Globus pallidus (tissue), 1 donor: ENCODE data around the gene OSBPL5.
A peak's percentile ranks its signal among the peaks of the same experiment; 100 is the strongest.

Experiments used
- DNase-seq: peaks from one replicate; pipeline ENCODE4 v3.0.0-alpha.2; 2015; ENCODE audit warnings: low spot score

The OSBPL5 gene

DNA sequence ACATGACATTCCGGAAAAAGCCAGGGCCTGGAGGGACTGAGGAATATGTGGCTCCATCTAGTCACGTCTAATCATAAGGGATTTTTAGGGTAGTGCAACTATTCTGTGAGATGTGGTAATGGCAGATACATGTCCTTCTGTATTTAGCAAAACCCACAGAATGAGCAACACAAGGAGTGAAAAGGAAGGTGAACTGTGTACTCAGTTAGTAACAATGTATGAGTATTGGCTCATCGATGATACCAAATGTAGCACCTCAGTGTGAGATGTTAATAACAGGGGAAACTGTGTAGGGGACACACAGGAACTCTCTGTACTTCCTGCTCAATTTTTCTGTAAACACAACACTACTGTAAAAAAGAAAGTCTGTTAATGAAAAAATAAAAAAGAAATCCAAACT is 65.9 kb downstream of the OSBPL5 start:
- no peak for DNase-seq

DNA sequence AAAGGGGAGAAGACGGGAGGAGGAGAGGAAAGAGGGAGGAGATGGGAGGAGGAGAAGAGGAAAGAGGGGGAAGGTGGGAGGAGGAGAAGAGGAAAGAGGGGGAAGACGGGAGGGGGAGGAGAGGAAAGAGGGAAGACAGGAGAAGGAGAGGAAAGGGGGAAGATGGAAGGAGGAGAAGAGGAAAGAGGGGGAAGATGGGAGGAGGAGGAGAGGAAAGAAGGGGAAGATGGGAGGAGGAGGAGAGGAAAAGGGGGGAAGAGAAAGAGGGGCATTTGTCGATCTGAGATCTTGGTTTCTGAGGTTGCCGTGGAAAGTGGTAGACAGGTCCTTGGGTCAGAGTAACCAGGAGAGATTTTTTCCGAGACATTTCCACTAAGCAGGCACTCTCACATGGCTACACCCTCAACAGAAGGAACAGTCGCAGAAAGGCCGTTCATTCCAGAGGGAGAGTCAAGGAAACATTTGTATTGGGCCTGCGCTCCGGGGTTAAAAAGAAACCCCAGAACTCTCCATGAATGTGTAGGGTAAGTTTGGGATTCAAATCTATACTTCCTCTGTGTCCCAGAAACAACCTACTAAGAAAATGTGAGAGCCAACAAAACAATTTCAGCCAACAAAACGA is 68.1 kb downstream of the OSBPL5 start:
- DNase-seq: no peak

DNA sequence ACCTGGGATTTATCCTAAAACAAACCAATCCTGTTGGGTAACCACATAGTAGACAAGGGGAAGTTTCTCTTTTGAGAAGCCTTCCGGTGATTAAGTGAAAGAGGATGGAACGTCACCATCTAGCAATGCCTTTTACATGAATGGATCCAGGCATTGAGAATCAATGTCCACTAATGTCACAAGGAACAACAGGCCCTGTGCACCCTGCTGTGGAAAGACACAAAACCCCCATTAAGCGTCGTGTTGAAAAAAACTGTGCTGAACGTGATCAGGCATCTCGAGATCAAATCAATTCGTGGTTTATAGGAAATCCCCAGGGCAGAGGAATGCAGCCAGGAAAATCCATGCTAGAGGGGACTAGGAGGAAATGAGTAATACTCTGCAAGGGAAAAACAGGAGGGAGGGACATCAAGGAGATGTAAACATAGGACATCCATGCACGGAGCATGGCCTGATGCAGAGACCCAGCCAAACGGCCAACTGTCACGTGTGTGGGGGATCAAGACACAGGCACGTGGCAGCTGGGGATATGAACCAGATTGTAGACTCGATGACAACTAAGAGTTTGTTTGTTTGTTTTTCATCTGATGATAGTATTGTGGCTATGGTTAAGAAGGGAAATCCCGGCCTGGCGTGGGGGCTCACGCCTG is 69.3 kb downstream of the OSBPL5 start:
- DNase-seq: peak; percentile 13

DNA sequence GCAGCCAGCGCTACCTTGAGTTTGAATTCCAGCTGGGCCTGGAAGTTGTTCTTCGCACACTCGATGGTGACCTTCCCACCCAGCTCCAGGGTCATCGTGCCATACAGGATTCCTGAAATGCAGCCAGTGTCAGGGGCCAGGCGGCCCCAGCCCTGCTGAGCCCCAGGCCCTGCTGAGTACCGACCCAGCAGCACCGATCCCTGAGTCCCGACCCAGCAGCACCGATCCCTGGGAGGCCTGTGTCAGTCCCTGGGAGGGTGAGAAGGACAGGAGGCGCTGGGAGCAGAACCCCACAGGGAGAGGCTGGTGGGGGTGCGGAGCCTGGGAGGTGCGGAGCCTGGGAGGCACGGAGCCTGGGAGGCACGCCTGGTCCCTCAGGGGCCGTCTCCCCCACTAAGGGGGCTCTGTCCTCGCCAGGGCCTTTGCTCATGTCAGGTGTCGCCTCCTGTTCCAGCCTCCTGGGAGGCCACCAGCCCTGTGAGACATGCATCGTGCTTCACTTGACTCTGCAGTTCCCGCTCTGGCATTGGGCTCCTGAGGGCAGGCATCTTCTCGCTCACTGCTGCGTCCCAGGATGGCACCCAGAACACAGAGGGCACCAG is 70.8 kb downstream of the OSBPL5 start:
- DNase-seq: no peak

DNA sequence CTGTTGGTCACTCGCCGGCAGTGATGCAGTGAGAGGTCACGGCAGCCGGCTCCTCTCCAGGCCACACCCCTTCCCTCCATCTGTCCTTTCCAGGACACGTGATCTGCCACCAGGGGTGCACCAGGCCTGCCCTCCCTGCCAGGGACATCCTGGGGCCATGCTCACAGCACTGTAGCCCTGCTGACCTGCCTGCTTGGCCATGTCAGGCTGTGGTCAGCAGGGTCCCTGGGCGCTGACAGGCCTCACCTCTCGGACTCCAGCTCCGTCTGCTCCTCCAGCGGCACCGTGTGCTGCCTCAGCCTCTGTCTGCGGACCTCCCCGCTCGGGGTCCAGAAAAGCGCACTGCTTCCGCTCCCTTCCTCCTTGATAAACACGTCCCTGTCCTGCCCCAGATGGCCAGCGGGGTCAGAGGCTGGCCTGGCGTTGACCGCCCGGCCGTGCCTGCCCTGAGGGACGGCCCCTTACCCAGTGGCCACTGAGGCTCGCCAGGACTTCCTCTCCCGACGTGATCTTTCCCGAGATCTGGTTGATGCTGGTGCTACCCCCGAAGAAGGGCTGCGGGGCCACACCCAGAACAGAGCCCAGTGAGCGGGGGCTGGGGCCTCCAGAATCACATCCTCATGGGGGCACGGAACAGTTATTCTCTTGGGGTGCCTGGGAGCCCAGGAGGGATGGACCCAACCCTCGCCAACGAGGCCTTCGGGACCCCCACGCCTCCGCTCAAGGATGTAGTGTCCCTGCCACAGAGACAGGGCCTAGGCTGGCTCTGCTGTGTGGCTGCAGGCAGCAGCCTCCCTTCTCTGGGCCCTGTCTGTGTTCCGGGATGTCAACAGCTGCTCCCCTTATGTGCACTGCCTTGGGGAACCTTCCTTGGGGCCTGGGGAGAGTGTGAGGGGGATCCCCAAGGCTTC is 71.6 kb downstream of the OSBPL5 start:
- DNase-seq: no peak

DNA sequence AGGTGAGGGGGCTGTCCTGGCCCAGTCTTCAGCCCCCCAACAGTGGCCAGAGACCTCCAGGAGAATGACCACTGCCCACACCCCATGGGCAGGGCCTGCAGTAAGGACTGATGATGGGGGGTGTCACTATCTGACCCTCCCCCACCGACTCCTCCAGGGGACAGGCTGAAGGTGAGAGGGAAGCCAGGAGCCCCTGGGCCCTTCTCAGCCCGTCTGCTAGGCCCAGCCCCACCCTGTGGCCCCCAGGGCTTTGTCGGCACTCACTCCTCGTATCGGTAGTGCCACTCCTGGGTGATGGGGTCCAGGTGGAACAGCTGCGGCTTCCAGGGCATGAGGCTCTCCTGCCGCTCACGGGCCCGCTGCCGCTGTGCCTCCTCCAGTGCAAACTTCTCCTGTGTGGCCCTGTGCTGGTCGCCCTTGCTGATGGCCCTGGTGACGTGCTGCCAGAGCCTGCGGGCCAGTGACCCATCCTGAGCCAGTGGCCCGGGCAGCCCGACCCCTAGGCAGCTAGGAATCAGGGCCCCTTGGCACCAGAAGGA is 72.4 kb downstream of the OSBPL5 start:
- no peak for DNase-seq

DNA sequence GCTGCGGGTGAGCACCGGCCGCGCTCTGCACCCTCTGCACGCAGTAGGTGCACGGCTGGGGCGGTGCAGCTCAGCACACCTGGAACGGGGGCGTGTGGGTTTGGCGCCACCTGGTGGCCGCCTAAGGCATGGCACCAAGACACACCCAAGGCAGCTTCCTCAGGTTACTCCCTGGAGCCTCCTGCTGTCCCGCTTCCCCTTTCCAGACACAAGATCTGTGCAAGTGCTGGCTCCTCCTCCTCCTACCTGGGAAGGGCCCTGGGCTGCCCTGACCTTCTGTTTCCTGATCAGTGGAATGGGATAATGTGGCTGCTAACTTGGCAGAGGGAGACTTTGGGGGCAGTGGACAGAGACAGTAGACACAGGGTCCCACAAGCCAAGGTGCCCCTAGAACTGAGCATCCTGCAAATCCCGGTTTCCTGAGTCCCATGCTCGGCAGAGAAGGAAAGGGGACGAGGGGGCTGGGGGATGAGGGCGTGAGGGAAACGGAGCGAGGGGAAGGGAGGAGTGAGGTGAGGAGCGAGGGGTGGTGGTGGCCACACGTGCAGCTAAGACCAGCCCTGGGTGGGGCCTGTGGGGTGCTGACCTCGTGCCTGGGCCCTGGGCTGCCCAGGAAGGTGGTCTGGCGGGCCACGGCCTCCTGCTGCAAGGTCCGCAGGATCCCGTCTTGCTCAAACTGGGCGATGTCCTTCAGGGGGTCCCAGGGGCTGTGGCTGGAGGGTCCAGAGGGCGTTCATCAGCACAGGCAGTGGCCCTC is 73.1 kb downstream of the OSBPL5 start:
- DNase-seq: peak; percentile 23

DNA sequence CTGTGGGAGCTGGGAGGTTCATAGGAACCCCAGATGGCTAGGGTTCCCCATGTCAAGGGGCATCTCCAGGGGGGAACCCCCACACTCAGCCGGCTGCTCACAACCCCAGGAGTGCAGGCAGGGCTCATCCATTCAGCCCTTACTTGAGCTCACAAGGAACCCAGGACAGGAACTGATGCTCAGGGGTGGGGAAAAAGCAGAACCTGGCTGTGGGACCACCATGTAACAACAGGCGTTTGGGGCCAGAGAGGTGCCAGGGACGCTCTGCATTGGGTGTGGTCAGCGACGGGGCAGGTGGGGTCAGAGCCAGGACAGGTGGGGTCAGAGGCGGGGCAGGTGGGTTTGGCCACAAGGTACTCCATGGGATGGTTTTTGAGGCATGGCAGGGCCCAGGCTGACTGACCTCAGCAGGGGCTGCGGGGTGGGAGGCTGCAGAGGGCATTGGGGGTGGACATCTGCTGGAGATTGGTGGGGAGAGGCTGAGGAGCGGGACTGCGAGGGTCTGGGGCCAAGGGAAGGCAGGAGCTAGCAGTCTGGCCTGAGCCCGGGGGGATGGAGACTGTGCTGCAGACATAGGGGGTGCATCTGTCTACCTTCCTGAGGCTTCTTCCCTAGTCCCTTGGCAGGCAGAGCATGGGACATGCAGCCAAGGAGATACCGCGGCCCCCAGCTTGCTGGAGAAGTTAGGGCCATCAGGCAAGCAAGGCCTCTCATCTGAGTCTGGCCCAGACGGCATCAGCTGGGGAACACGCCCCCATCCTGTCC is 73.8 kb downstream of the OSBPL5 start:
- DNase-seq: no peak

DNA sequence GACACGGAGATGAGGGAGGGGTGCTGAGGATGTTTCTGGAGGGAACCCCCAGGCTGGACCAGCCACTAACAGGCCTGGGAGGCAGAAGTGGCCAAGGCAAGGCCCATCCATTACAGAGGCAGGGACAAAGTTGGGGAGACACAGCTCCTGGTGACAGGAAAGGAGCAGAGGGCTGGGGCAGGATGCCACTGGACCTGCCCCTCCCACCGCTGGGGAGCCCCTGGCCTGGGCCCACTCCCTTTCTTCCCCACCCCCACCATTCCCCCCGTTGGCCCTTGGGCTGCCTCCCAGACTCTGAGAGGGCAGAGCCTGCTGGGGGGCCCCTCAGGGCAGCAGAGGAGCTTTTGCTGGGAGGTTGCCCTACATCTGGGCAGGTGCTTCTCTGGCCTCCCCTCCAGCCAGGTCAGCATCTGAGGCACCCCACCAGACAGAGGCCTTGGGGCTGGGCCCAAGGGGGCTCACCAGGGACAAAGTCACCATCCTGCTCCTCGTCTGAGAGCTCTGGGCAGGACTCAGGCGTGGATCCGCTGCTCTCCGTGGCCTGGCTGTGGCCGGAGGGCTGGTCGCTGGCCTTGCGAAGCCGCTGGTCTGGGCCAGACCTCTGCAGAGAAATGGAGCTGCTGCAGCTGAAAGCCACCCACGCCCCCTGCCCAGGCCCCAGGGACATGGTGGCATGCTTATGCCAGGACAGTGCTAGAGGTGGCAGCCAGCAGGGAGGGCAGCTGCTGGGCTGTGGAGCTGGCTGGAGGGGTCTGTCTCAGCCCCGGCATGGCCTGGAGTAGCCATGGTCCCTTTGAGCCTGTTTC is 74.8 kb downstream of the OSBPL5 start:
- DNase-seq: no peak

DNA sequence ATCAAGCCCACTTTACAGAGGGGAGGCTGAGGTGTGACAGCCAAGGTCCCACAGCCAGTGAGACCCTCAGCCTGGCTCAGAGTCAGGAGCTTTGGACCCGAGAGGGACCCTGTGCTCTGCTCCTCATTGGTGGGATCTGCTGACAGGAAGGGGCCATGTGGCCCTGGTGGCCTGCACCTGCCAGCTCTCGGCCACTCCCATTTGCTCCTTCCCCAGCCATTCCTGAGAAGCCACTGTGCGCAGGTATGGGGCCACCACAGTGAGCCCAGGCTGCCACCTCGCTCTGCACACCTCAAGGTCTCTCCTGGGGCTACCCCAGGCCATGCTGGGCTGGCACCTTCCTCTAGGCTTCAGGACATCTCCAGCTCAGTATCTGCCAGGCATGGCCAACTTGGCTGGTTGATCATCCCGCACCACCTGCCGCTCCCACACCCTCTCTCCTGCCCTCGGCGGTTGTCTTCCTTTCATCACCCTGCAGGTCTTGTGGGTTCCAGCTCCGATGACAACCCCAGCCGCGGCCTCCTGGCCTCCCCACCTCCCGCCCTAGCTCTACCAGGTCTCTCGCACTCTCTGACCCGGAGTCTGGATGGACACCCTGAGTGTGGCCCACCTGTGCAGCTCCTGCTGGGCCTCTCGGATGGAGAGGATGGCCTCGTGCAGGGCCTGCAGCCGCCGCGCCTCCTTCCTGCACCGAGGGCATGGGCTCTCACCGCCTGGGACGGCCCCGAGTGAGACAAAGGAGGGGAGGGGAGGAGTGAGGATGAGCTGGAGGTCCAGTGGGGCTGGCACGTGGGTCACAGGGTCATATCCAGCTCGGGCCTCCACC is 75.7 kb downstream of the OSBPL5 start:
- DNase-seq: no peak

DNA sequence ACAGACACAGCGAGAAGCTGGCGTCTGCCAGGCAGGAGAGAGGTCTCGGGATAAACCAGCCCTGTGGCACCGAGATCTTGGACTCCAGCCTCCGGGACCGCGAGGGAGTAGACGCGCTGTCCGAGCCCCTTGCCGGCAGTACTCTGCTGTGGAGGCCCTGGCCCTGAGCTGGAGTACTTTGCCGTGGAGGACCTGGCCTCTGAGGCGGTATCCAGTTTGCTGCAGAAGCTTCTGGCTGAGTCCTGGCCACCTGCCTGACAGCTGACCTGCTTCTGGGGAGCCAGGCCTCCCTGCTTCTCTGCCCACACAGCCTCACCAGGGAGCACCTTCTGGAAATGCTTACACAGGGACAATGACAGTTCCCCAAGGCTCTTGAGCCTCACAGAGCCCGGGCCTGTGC is 76.3 kb downstream of the OSBPL5 start:
- no peak for DNase-seq

DNA sequence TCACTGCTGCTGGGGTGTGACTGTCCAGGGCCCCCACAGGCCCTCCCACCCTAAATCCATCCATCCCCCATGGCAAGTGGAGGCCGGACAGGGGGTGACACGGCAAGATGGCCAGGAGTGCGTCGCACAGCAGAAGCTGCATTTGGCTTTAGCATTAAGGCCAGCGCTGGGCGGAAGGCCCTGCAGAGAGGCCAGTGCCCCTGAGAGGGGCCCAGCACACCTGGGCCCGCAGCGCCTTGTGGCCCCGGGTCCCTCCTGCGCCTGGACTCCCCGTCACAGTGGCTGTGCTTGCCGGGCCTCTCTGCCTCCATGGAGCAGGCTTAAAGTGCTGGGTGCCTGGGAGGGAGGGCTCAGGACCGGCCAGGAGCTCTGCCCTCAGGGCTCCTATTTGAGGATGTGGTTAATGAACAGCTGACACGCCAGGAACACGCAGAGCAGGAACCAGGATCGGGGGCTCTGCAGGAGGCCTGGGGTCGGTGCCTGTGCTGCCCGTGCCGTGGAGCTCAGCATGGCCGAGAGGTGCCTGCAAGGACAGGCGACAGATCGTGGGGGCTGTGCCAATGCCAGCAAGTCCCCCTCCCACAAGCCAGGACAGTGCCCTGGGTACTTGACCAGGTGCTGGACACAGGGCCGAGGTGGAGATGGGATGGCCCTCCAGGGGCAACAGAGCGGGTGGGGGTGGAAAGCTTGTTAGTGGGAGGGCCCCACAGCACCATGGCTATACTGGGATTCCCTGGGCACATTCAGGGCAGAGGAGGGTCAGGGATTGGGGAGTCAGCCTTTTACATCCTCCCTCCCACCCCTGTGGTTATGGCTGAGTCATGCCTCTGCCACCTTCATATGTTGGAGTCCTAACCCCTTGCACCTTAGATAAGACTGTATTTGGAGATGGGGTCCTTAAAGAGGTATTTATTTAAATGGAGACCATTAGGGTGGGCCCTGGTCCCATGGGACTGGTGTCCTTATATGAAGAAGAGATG is 77.0 kb downstream of the OSBPL5 start:
- DNase-seq: no peak

DNA sequence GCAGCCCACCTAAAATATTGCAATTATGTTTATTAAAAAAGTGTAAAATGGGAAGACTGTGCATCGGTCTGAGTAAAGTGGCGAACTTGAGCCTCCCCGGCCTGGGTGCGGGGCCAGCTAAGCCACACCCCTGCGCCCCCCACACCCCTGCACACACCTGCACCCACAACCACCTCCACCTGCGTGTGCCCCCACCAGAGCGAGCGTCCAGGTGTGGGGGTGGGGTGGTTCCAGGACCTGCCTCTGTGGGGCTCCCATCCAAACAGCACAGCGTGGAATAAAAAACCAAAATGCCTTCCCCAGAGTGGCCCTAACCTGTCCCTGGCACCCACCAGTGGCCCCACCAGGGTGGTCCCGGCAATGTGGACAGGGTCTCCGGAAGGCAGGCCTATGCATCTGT is 77.7 kb downstream of the OSBPL5 start:
- no peak for DNase-seq

DNA sequence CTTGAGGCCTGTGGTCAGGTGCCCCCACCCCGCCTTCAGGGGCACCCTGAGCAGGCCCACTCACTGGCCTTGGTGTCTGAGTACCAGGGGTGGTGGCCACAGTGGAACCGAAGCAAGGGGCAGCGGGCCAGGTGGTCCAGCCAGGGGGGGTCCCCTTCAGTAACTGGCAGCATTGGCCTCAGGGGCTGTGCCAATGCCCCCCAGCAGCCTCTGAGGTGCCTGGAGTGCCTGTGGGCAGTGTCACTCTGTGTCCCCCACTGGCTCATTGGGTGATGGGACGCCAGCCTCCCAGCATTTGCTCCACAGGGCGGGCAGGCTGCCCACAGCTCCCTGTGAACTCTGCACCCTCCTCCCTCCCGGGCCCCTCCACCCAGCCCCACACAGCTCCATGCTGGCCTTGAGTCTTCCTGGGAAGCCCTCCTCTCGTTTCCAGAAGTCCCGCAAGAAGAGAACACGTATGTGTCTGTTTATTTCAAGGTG is 78.4 kb downstream of the OSBPL5 start:
- DNase-seq: no peak

DNA sequence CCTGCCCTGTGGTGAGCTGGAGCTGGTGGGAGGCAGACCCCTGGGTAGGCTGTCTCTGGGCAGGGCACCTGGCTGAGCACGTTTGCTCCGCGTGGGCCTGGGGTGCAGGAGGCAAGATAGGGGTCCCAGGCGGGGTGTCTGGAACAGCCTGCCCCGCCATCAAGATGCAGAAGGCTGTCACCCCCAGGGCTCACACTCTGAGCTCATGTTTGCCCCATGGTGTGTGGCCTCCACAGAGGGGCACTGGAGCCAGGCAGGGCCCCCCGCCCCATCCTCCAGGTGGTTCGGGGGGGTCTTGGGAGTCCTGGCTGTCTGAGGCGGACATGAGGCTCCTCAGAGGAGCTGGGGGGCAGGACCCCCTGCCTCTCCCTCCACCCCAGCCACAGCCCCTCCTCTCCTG is 79.0 kb downstream of the OSBPL5 start:
- no peak for DNase-seq

DNA sequence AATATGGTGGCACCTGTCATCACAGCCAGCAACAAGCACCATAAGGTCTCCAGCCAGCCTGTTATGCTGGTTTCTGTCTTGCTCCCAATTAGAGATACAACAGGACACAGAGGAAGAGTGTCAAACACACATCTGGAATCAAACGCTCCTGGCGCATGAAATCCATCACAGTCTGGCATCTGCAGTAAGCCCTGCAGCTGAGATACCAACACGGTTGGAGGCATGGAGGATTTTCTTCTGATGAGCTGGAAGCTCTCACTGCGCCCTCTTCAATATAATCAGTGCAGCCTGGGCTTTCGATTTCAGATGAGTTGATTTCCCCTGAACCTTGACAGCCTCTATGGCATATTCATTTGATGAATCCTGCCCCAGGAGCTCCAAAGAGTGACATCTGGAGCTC is 80.1 kb downstream of the OSBPL5 start:
- DNase-seq: no peak

DNA sequence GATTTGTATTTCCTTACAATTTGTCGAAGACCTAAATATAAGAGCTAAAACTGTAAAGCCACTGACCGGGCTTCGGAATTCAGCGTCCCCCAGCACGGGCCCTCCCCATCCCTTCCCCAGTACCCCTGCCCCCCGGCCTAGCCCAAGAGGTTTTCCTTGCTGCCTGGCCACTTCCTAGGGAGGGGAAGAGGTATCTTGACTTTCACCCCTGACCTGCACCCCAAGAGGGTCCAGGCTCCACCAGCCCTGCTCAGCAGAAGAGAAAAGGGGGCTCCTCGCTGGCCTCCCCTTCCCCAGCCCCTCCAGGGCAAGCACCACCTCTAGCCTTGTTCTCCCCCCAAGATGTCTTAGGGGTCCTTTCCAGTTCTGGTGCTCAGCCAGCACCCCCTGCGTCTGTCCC is 81.8 kb downstream of the OSBPL5 start:
- DNase-seq: no peak

DNA sequence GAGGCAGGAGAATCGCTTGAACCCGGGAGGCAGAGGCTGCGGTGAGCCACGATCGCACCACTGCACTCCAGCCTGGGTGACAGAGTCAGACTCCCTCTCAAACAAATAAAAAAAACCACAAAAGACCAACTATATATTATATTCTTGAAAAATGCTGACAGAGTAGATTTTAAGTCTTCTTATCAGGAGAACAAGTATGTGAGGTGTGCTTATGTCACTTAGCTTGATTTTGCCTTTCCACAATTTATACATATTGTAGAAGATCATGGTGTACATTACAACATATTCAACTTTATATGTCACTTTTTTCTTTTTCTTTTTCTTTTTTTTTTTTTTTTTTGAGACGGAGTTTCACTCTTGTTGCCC is 83.7 kb downstream of the OSBPL5 start:
- DNase-seq: no peak
